WTC11 (cell line): ENCODE results near the gene NXT1. TPM values are rescaled to one million over a fixed set of nuclear protein-coding genes. Genes with fewer than 3 reads are reported as not detected.

Experiments used
- ATAC-seq: fragments of 200-7000 bp; cut with Tn5 transposase; 2 replicates; pipeline ENCODE4 v1.10.0; 2021; ENCODE audit warnings: mild to moderate bottlenecking, moderate library complexity
- CTCF ChIA-PET: fragments of 300-600 bp; sonication (Branson Sonifier 250); formaldehyde crosslinking; loops from one replicate; lab custom pipeline; 2021; ENCODE audit warnings: antibody characterized with exemption; lab: Charles Lee
- POLR2A ChIA-PET: fragments of 350-600 bp; sonication (Branson Sonifier 250); formaldehyde crosslinking; loops from one replicate; lab custom pipeline; 2021; ENCODE audit warnings: antibody characterized with exemption; lab: Charles Lee
- DNase-seq: peaks from one replicate; pipeline ENCODE4 v3.0.0; 2021; ENCODE audit warnings: low spot score
- H3K27ac Mint-ChIP-seq: 2 replicates; pipeline ENCODE4 v1.8.0; 2021; ENCODE audit warnings: mixed read lengths
- H3K27me3 Mint-ChIP-seq: 2 replicates; pipeline ENCODE4 v1.8.0; 2021; ENCODE audit warnings: low read depth, mild to moderate bottlenecking, moderate library complexity, mixed read lengths
- H3K36me3 Mint-ChIP-seq: 2 replicates; pipeline ENCODE4 v1.8.0; 2021; ENCODE audit warnings: mixed read lengths
- H3K4me1 Mint-ChIP-seq: 2 replicates; pipeline ENCODE4 v1.8.0; 2022; ENCODE audit warnings: mixed read lengths
- H3K4me3 Mint-ChIP-seq: 2 replicates; pipeline ENCODE4 v1.8.0; 2021; ENCODE audit warnings: mild to moderate bottlenecking, moderate library complexity, mixed read lengths
- H3K9me3 Mint-ChIP-seq: 2 replicates; pipeline ENCODE4 v1.8.0; 2021; ENCODE audit warnings: mixed read lengths
- ARID4B ChIP-seq: sonication (generic); formaldehyde crosslinking; IDR thresholded peaks from 2 replicates; pipeline ENCODE4 v1.8.0; 2023; ENCODE audit warnings: missing genetic modification reagents, mild to moderate bottlenecking, borderline replicate concordance
- CREB1 ChIP-seq: sonication (generic); formaldehyde crosslinking; IDR thresholded peaks from 2 replicates; pipeline ENCODE4 v1.8.0; 2023; ENCODE audit warnings: mild to moderate bottlenecking, missing genetic modification reagents
- CREM ChIP-seq: sonication (generic); formaldehyde crosslinking; IDR thresholded peaks from 2 replicates; pipeline ENCODE4 v1.8.1; 2022; ENCODE audit warnings: mild to moderate bottlenecking, missing genetic modification reagents, moderate library complexity
- ELF4 ChIP-seq: sonication (generic); formaldehyde crosslinking; IDR thresholded peaks from 2 replicates; pipeline ENCODE4 v1.8.1; 2022; ENCODE audit warnings: low read depth, mild to moderate bottlenecking, moderate library complexity, missing genetic modification reagents
- FOXJ3 ChIP-seq: sonication (generic); formaldehyde crosslinking; IDR thresholded peaks from 2 replicates; pipeline ENCODE4 v1.9.0; 2021; ENCODE audit warnings: missing genetic modification reagents, mild to moderate bottlenecking, borderline replicate concordance
- FOXK1 ChIP-seq: sonication (generic); formaldehyde crosslinking; IDR thresholded peaks from 2 replicates; pipeline ENCODE4 v1.8.0; 2022; ENCODE audit warnings: mild to moderate bottlenecking, moderate library complexity, missing genetic modification reagents
- FOXP1 ChIP-seq: sonication (generic); formaldehyde crosslinking; IDR thresholded peaks from 2 replicates; pipeline ENCODE4 v1.8.0; 2022; ENCODE audit warnings: missing genetic modification reagents, mild to moderate bottlenecking, moderate library complexity, borderline replicate concordance
- HMGXB4 ChIP-seq: sonication (generic); formaldehyde crosslinking; IDR thresholded peaks from 2 replicates; pipeline ENCODE4 v1.8.1; 2023; ENCODE audit warnings: mild to moderate bottlenecking, moderate library complexity, missing genetic modification reagents
- JAZF1 ChIP-seq: fragments of 250-450 bp; sonication (Bioruptor Pico); IDR thresholded peaks from 2 replicates; pipeline ENCODE4 v1.9.0; 2021; ENCODE audit warnings: moderate library complexity, mild to moderate bottlenecking, inconsistent platforms
- MLX ChIP-seq: sonication (generic); formaldehyde crosslinking; IDR thresholded peaks from 2 replicates; pipeline ENCODE4 v1.8.1; 2023; ENCODE audit warnings: mild to moderate bottlenecking, missing genetic modification reagents, moderate library complexity
- MYBL2 ChIP-seq: sonication (generic); formaldehyde crosslinking; IDR thresholded peaks from 2 replicates; pipeline ENCODE4 v1.8.1; 2023; ENCODE audit warnings: mild to moderate bottlenecking, moderate library complexity, missing genetic modification reagents
- NFE2L1 ChIP-seq: sonication (generic); formaldehyde crosslinking; IDR thresholded peaks from 2 replicates; pipeline ENCODE4 v1.8.1; 2023; ENCODE audit warnings: missing genetic modification reagents
- NFYB ChIP-seq: sonication (generic); formaldehyde crosslinking; conservative IDR thresholded peaks from 2 replicates; pipeline ENCODE4 v1.8.0; 2022; ENCODE audit warnings: low read depth, missing genetic modification reagents
- NR2C2 ChIP-seq: sonication (generic); formaldehyde crosslinking; IDR thresholded peaks from 2 replicates; pipeline ENCODE4 v1.8.0; 2022; ENCODE audit warnings: mild to moderate bottlenecking, missing genetic modification reagents
- NR3C1 ChIP-seq: sonication (generic); formaldehyde crosslinking; conservative IDR thresholded peaks from 2 replicates; pipeline ENCODE4 v1.8.1; 2023; ENCODE audit warnings: low read depth, mild to moderate bottlenecking, missing genetic modification reagents
- PRRX2 ChIP-seq: fragments of 250-450 bp; sonication (Bioruptor Pico); IDR thresholded peaks from 2 replicates; pipeline ENCODE4 v1.8.0; 2021; ENCODE audit warnings: mild to moderate bottlenecking
- RORB ChIP-seq: fragments of 250-450 bp; sonication (Bioruptor Pico); IDR thresholded peaks from 2 replicates; pipeline ENCODE4 v1.9.0; 2021; ENCODE audit warnings: mild to moderate bottlenecking
- SOX15 ChIP-seq: fragments of 250-450 bp; sonication (Bioruptor Pico); IDR thresholded peaks from 2 replicates; pipeline ENCODE4 v1.9.0; 2021; ENCODE audit warnings: mild to moderate bottlenecking
- SP1 ChIP-seq: sonication (generic); formaldehyde crosslinking; conservative IDR thresholded peaks from 2 replicates; pipeline ENCODE4 v1.8.1; 2022; ENCODE audit warnings: missing genetic modification reagents
- TEAD1 ChIP-seq: sonication (generic); formaldehyde crosslinking; IDR thresholded peaks from 2 replicates; pipeline ENCODE4 v1.8.0; 2022; ENCODE audit warnings: mild to moderate bottlenecking, missing genetic modification reagents
- ZBTB43 ChIP-seq: sonication (generic); formaldehyde crosslinking; IDR thresholded peaks from 2 replicates; pipeline ENCODE4 v1.8.1; 2023; ENCODE audit warnings: mild to moderate bottlenecking, missing genetic modification reagents
- ZNF232 ChIP-seq: sonication (generic); formaldehyde crosslinking; IDR thresholded peaks from 2 replicates; pipeline ENCODE4 v1.8.0; 2022; ENCODE audit warnings: mild to moderate bottlenecking, missing genetic modification reagents
- total RNA-seq: library from RNA; stranded (reverse); gene quantifications from 3 replicates; pipeline ENCODE4 v1.2.3, GENCODE V29; 2021
- TF ChIP-seq, protein P1 (sequence below): fragments of 250-450 bp; sonication (Bioruptor Pico); IDR thresholded peaks from 2 replicates; pipeline ENCODE4 v1.9.0; 2021; ENCODE audit warnings: mild to moderate bottlenecking, borderline replicate concordance
- TF ChIP-seq, protein P2 (sequence below): sonication (generic); formaldehyde crosslinking; IDR thresholded peaks from 2 replicates; pipeline ENCODE4 v1.8.0; 2022; ENCODE audit warnings: mild to moderate bottlenecking, missing genetic modification reagents

NXT1 gene
- total RNA-seq, 1 experiment from 2014 or later, result 18.8 TPM

DNA sequence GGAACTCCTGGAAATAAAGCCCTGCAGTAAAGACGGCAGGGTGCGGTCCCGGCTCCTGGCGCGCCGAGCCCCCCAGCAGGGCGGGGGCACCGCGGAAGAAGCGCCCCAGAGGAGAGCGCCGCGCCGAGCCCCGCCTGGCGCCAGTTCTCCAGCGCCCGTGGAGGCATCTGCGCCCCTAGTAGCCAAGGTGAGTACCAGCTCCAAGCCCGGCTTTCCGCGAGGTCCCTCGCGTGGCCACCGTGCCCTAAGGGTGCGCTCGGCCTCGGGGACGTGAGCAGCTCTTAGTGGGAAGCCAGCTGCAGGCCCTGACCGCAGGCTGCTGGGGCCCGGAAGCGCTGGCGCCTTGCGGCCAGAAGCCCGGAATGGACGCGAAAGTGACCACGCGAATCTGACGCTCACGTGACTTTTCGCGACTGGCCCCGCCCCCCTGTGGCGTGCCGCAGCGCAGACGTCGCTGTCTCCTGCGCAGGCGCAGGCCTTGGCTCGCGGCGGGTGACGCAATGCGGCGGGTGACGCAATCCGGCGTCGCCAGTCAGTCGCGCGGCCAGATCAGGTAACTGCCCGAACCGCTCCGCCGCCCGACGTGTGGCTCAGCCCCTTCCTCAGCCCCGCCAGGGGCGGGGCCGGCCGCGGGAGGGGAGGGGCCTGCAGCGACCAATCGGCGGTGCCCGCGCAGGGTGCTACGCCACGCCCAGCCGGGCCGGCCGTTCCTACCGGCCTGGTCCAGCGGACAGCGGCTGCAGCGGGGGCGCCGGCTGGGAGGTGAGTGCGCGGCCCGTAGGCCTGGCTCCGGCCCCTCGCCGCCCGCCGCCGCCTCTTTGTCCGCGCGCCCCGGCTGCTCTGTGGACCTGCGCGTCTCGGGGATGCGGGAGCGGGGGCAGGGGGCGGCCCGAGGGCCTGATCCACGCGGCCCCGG is 11.1 kb downstream of the NXT1 start, which contains the start of gene GZF1:
TSS of gene GZF1 (plus strand) at position 707 of the 916 bp plus-strand sequence. CDS start 2,202 bp downstream, outside the sequence.
- peak; percentile 98 for DNase-seq
- Mint-ChIP-seq H3K36me3 (peaks cover 13% of the 10 kb centered on the region), H3K4me3 (peak within 1 kb of the TSS; percentile 88), H3K27me3 (no peaks in the 10 kb centered on the region), H3K4me1 (peaks cover 29% of the 10 kb centered on the region), H3K9me3 (no peaks in the 10 kb centered on the region), H3K27ac (peak within 1 kb of the TSS; percentile 96)
- ATAC-seq, result peak; percentile 81
- CTCF ChIA-PET, result interaction anchor here (0.7 to 1.1 kb wide), 2 partner anchors 60 to 80 kb away, joined by 3 to 4 read pairs; partner anchors contain the start of gene NAPB
- POLR2A ChIA-PET, result interaction anchor here (1.0 to 1.1 kb wide), 2 partner anchors 12 to 60 kb away, joined by 3 to 4 read pairs; partner anchors contain the start of gene NAPB
- no peak for TF ChIP-seq FOXJ3 (CRISPR knock-in tag)
- TF ChIP-seq, protein P1, sequence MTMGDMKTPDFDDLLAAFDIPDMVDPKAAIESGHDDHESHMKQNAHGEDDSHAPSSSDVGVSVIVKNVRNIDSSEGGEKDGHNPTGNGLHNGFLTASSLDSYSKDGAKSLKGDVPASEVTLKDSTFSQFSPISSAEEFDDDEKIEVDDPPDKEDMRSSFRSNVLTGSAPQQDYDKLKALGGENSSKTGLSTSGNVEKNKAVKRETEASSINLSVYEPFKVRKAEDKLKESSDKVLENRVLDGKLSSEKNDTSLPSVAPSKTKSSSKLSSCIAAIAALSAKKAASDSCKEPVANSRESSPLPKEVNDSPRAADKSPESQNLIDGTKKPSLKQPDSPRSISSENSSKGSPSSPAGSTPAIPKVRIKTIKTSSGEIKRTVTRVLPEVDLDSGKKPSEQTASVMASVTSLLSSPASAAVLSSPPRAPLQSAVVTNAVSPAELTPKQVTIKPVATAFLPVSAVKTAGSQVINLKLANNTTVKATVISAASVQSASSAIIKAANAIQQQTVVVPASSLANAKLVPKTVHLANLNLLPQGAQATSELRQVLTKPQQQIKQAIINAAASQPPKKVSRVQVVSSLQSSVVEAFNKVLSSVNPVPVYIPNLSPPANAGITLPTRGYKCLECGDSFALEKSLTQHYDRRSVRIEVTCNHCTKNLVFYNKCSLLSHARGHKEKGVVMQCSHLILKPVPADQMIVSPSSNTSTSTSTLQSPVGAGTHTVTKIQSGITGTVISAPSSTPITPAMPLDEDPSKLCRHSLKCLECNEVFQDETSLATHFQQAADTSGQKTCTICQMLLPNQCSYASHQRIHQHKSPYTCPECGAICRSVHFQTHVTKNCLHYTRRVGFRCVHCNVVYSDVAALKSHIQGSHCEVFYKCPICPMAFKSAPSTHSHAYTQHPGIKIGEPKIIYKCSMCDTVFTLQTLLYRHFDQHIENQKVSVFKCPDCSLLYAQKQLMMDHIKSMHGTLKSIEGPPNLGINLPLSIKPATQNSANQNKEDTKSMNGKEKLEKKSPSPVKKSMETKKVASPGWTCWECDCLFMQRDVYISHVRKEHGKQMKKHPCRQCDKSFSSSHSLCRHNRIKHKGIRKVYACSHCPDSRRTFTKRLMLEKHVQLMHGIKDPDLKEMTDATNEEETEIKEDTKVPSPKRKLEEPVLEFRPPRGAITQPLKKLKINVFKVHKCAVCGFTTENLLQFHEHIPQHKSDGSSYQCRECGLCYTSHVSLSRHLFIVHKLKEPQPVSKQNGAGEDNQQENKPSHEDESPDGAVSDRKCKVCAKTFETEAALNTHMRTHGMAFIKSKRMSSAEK (CRISPR knock-in tag), result no peak
- TF ChIP-seq CREB1 (CRISPR knock-in tag), result peak; percentile 79
- TF ChIP-seq FOXP1 (CRISPR knock-in tag), result peak; percentile 84; the same call in 1 of the 2 replicates
- 0 out of 2 replicates have a peak, but pooled peaks have one; percentile 10 for TF ChIP-seq NFE2L1 (CRISPR knock-in tag)
- TF ChIP-seq FOXK1 (CRISPR knock-in tag), result peak; percentile 93
- TF ChIP-seq NFYB (CRISPR knock-in tag), result peak; percentile 62; the same call in 1 of the 2 replicates
- TF ChIP-seq ZNF232 (CRISPR knock-in tag), result no peak; the same call in 1 of the 2 replicates
- no peak for TF ChIP-seq MLX (CRISPR knock-in tag)
- TF ChIP-seq TEAD1 (CRISPR knock-in tag), result no peak; the same call in 1 of the 2 replicates
- peak; percentile 98 for TF ChIP-seq CREM
- peak; percentile 55; the same call in 1 of the 2 replicates for TF ChIP-seq ARID4B
- 0 out of 2 replicates have a peak, but pooled peaks have one; percentile 20 for TF ChIP-seq ZBTB43 (CRISPR knock-in tag)
- TF ChIP-seq ELF4, result 0 out of 2 replicates have a peak, but pooled peaks have one; percentile 75
- peak; percentile 95 for TF ChIP-seq SP1 (CRISPR knock-in tag)
- TF ChIP-seq NR3C1, result 0 out of 2 replicates have a peak, but pooled peaks have one; percentile 82
- TF ChIP-seq JAZF1 (CRISPR knock-in tag), result no peak
- TF ChIP-seq RORB (CRISPR knock-in tag), result no peak
- peak; percentile 72; the same call in 1 of the 2 replicates for TF ChIP-seq HMGXB4 (CRISPR knock-in tag)
- TF ChIP-seq MYBL2 (CRISPR knock-in tag), result peak; percentile 28; the same call in 1 of the 2 replicates
- TF ChIP-seq, protein P2, sequence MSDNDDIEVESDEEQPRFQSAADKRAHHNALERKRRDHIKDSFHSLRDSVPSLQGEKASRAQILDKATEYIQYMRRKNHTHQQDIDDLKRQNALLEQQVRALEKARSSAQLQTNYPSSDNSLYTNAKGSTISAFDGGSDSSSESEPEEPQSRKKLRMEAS (CRISPR knock-in tag), result peak; percentile 91
- TF ChIP-seq PRRX2, result no peak
- no peak for TF ChIP-seq SOX15 (CRISPR knock-in tag)
- TF ChIP-seq NR2C2 (CRISPR knock-in tag), result no peak
